NCI-H748 (cell line): ENCODE data around the gene COQ10B.
"Not testable (repeated sequence)": the region's sequence is repeated elsewhere in the genome, so short reads cannot be mapped to it uniquely, and the experiment has no call there.

Experiments used
- DNase-seq: peaks from one replicate; lab custom pipeline; 2025; ENCODE audit not compliant: unreplicated experiment; lab: John Stamatoyannopoulos, UW

COQ10B gene

DNA sequence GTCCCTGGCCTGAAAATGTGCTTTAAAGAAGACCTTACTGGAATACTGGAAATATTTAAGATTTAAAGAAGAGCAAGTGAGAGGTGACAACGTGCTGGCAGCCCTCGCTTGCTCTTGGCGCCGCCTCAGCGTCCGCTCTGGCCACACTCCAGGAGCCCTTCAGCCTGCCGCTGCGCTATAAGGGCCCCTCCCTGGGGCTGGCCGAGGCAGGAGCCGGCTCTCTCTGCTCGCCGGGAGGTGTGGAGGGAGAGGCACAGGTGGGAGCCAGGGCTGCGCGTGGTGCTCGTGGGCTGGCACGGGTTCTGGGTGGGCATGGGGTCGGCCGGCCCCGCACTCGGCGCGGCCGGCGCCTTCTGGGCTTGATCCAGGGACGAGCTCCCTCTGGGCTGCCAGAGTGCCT lies 2.9 kb upstream of the COQ10B start:
- DNase-seq = peak; percentile 24

- DNase-seq = peak; percentile 15
Measured at GRCh38 chr2:197450935-197451358, 2.4 kb upstream of the COQ10B start.

DNA sequence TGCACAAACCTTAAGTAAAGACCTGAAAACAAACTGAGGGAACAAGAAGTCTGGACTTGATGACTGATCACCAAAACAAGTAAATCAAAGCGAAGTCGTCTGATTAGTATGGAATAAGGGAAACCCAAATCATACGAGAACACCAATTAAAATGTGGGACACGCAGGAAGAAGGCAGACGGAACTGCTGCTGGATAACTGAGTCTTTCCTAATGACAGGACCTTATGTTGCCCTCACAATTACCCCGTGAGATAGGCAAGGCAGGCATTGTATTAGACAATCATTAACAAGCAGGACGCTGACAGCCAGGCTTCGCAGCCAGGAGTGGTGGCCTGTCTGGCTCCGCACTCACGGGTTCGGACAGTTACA lies 614 bp upstream of the COQ10B start:
- DNase-seq = no peak

GRCh38 chr2:197453914-197454398 lies 604 bp downstream of the COQ10B start:
- no peak for DNase-seq

DNA sequence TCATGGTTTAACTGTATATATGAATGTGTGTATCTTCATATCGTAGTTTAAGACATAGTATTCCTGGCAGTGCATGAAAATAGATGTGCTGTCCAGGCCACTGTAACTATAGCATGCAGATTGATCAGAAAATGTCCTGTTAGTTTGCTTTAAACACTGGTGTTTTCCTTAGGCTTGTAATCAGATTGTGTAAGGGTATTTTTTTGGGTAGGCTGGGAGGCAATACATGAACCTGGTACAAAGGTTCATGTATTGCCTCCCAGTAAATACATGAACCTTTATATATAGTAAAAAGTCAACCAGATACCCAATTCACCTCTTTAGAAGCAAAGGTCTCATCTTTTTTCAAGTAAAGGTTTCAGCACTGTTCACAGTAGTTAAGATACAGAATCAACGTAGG lies 1.6 kb downstream of the COQ10B start:
- no peak for DNase-seq

DNA sequence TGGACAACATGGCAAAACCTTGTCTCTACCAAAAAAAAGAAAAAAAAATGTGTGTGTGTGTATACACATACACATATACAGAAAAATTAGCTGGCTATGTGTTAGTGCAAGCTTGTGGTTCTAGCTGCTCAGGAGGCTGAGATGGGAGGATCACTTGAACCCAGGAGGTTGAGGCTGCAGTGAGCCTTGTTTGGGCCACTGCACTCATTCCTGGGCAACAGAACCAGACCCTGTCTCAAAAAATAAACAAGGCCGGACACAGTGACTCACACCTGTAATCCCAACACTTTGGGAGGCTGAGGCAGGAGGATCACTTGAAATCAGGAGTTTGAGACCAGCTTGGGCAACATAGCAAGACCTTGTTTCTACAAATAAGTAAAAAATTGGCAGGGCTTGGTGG lies 2.1 kb downstream of the COQ10B start:
- no peak for DNase-seq

DNA sequence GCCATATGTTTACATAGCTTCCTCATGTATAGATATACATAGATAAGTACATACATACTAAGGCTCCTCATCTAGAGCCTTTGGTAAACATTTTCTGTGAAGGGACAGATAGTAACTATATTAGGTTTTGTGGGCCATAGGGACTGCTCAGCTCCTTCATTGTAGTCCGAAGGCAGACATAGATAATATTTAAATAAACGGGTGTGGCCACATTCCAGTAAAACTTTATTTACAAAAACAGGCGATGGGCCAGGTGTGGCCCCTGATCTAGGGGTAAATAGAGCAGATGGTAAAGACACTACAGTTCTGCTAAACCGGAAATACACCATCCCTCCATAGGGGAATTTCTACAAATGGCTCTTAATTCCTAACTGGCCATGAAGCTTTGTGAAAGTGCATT lies 7.3 kb downstream of the COQ10B start:
- DNase-seq = peak; percentile 60

GRCh38 chr2:197461057-197461456 lies 7.7 kb downstream of the COQ10B start:
- no peak for DNase-seq

DNA sequence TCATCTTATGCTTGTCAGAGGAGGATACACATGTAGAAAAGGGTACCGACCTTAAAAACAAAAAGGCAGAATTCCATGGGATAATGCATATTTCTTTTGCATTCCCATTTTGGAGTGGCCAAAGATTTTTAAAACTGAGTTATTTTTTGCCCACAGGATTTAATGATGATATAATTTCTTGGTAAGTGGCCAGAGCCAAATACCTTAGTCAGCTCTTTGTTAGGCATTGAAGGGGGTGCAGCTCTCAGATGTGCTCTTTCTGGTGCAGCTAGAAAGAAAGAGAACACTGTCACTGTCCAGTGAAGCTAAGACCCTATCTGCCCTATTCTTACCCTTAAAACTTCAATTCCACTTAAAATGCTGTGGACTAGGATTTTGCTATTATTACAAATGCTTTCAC lies 10.8 kb downstream of the COQ10B start:
- no peak for DNase-seq

- no peak for DNase-seq
Measured at GRCh38 chr2:197472166-197472565, 18.8 kb downstream of the COQ10B start.

DNA sequence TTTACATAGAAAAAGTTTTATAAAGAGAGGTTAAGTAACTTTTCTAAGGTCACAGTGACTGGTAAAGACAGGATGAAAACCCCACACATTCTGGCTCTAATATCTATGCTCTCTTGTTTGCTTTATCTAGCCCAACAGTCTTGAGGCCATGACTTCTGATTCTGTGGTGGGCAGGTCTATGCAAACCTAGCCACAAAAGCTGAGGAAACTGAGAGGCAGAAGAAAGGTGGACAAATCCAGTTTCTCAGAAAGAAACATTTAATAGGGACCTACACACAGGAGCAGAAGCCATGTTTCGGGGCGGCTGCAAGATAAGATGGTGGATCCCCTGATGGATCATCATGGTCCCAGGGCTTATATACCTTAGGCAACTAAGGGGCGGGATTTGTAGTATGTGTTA lies 24.4 kb downstream of the COQ10B start:
- DNase-seq = no peak

GRCh38 chr2:197480165-197481036 lies 27.0 kb downstream of the COQ10B start:
- no peak for DNase-seq

DNA sequence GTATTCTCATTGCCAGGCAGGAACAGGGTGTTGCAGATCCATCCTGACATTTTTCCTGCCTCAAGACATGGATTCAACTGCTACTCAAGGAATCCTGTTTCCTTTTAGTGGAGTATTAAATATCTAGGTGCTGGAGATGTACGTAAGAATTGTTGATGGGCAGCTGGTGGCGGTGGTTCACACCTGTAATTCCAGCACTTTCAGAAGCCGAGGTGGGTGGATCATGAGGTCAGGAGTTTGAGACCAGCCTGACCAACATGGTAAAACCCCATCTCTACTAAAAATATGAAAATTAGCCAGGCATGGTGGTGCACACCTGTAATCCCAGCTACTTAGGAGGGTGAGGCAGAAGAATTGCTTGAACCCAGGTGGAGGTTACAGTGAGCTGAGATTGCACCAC lies 30.9 kb downstream of the COQ10B start:
- DNase-seq = not testable (repeated sequence)

DNA sequence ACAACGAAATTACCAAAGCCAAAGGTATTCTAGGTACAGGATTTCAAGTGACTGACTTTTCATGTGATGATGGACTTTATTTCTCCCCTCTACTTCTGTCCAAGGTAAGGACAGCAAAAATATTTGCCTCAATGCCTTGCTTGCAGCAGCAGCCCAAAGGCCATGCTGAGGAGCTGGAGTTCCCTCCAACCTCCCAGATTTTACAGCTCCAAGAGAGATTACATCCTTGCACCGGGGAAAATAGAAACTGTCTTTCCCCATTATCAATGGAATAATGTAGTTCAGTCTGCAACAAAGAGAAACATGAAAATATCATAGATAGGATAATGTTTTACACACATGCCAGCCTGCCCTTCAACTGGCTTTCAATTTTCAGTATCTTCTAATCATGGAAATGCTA lies 32.8 kb downstream of the COQ10B start:
- no peak for DNase-seq

GRCh38 chr2:197487385-197487784 lies 34.0 kb downstream of the COQ10B start:
- no peak for DNase-seq

- DNase-seq = no peak
Measured at GRCh38 chr2:197495433-197496134, 42.2 kb downstream of the COQ10B start.

DNA sequence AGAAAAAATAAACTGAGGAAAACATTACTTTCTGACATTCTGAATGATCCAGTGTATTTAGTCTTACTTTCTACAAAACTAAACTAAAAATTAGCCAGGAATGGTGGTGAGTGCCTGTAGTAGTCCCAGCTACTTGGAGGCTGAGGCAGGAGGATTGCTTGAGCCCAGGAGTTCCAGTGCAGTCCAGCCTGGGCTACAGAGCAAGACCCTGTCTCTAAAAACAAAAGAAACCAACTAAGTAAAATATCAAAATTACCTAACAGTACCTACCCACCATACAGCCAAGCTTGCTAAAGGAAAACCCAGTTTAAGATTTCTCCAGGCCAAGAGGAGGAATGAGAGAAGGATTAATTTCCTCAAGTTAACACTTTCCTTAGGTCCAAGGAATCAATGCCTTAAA lies 43.3 kb downstream of the COQ10B start:
- no peak for DNase-seq

GRCh38 chr2:197497326-197497725 lies 44.0 kb downstream of the COQ10B start:
- no peak for DNase-seq

GRCh38 chr2:197498235-197498936 lies 45.0 kb downstream of the COQ10B start:
- DNase-seq = no peak

GRCh38 chr2:197498937-197499593 lies 45.7 kb downstream of the COQ10B start:
- peak; percentile 89 for DNase-seq
